ENCODE measurements around the gene BAG5. TPM values are rescaled to one million over a fixed set of nuclear protein-coding genes. Genes with fewer than 3 reads are reported as not detected.

Gene BAG5
- total and polyA plus RNA-seq, 2 experiments from 2014 or later: 25.8 to 28.6 TPM

DNA sequence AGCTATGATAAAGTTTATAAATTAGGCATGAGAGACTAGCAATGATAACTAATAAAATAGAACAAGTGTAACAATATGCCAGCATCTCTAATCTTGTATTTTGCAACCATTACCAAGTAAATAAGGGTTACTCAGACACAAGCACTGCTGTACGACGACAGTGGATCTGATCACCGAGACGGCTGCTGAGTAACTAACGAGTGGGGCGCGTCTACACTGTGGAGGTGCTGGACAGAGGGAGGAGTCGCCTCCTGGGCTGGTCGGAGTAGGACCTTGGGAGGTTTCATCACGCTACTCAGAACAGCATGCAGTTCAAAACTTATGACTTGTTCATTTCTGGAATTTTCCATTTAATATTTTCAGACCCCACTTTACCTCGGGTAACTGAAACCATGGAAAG is 18.7 kb upstream of the BAG5 start:
- Histone ChIP-seq H3K9me2 (ENCODE audit: insufficient read depth) (no peaks in the 10 kb centered on the region), H3K4me1 (ENCODE audit: insufficient read depth) (peaks cover 10% of the 10 kb centered on the region), H4K20me1 (ENCODE audit: insufficient read depth) (no peaks in the 10 kb centered on the region), H3K79me2 (ENCODE audit: insufficient read depth) (peaks cover 76% of the 10 kb centered on the region), H2AFZ (no peak overlapping the region), H3K36me3 (ENCODE audit: low read depth) (no peaks in the 10 kb centered on the region; the same call in 1 of the 2 replicates), H3K27me3 (replicated peaks; ENCODE audit: insufficient read depth) (no peaks in the 10 kb centered on the region), H3F3A (ENCODE audit: insufficient read depth) (no peaks in the 10 kb centered on the region; the same call in 1 of the 2 replicates), H3K27ac (no peak overlapping the region), H3K4me2 (ENCODE audit: unreplicated experiment) (no peak overlapping the region), H3K9me3 (ENCODE audit: low read depth) (no peaks in the 10 kb centered on the region), H3K9ac (no peak overlapping the region), H3K4me3 (no peak overlapping the region)
- whole genome bisulfite sequencing, 2 experiments (ENCODE audit: low coverage in 1 of 2, low lambda C conversion rate in 2 of 2, missing lambda C conversion rate in 2 of 2): 92% methylated on average over 11 of the region's 11 CpGs
- DNase-seq: no peak
- in situ Hi-C loops (cut with MboI): no loop called here
- no peak for TF ChIP-seq EZH2 (IDR thresholded peaks at IDR 0.05; ENCODE audit: insufficient read depth, poor library complexity, severe bottlenecking)
- TF ChIP-seq EZH2phosphoT487 (IDR thresholded peaks at IDR 0.05; ENCODE audit: insufficient read depth, low read depth): no peak

DNA sequence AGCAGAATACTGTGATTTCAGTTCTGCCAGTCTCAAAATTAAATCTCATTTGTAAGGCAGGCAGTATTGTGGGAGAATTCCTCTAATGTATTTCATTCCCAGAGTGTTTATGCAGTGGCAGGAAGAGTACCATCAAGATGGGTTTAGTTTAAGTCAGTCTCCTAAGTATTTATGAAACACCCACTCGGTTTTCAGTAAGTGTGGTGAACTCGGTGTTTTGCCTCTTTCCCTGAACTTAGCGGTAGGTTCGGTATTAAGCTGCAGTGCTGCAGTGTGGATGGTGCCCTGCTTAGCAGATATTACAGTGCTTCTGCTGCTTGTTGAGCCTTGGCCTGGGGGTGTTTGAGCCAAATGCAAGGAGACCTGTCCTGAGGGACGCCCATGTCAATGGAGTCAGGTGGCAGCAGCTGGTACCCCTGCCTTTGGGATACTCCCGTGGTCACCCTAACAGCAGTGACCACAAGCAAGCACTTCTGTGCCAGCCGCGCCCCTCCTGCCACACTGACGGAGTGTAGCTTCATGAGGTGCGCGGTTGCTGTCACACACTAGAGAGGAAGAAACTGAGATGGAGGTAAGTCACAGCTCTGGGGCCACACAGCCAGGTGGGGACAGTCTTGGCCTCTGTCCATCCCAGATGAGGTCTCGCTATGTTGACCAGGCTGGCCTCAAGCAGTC is 16.1 kb upstream of the BAG5 start:
- H3F3A ChIP-seq (ENCODE audit: insufficient read depth): no peaks in the 10 kb centered on the region; the same call in 1 of the 2 replicates

DNA sequence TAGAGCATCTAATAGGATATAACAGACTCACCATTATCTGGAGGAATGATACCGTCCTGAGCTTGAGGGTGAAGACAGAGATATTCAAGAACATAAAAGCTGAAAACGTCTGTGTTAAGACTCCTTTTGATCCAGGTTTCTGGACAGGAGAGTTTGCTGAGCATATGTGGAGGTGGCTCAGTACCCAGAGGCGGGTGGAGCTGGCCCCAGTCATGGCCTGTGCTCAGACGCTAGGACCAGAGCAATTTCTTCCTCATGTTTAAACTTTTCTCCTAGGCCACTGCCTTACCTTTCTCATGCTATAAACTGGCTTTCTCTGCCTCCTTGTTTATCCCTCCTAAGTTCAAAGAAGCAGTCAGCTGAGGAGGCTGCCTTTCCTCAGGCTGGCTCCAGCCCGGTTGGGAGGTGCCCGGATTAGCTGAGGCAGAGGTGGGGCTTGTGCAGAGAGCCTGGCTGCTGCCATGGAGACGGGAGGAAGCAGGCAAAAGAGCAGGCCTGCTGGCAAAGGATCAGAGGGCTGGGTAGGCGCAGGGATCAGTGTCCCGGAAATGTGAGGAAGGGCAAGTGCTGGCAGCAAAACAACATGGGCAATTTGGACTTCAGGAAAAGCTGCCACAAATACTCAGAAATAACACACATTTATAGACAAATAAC is 14.0 kb upstream of the BAG5 start:
- Histone ChIP-seq H3K4me1 (ENCODE audit: insufficient read depth) (peaks cover 13% of the 10 kb centered on the region), H3K9me3 (ENCODE audit: low read depth) (no peaks in the 10 kb centered on the region), H3K27ac (peak overlapping the region; percentile 81), H3K9ac (peak overlapping the region; percentile 68), H3K36me3 (ENCODE audit: low read depth) (peaks cover 11% of the 10 kb centered on the region; the same call in 1 of the 2 replicates), H3F3A (ENCODE audit: insufficient read depth) (peaks cover 1% of the 10 kb centered on the region; the same call in 1 of the 2 replicates), H3K9me2 (ENCODE audit: insufficient read depth) (no peaks in the 10 kb centered on the region), H4K20me1 (ENCODE audit: insufficient read depth) (no peaks in the 10 kb centered on the region), H3K79me2 (ENCODE audit: insufficient read depth) (peaks cover 86% of the 10 kb centered on the region), H3K4me2 (ENCODE audit: unreplicated experiment) (peak overlapping the region; percentile 53), H2AFZ (0 out of 2 replicates have a peak overlapping the region, but pooled peaks have one; percentile 0), H3K4me3 (no peak overlapping the region), H3K27me3 (replicated peaks; ENCODE audit: insufficient read depth) (no peaks in the 10 kb centered on the region)
- in situ Hi-C loops (cut with MboI): loop anchor here (10.0 kb wide), 1 partner anchor 108 kb away; no protein-coding TSS in a partner anchor
- peak; percentile 97 for DNase-seq
- TF ChIP-seq EZH2 (IDR thresholded peaks at IDR 0.05; ENCODE audit: insufficient read depth, poor library complexity, severe bottlenecking): no peak
- TF ChIP-seq EZH2phosphoT487 (IDR thresholded peaks at IDR 0.05; ENCODE audit: insufficient read depth, low read depth): no peak
- WGBS, 2 experiments (ENCODE audit: low coverage in 1 of 2, low lambda C conversion rate in 2 of 2, missing lambda C conversion rate in 2 of 2): 8 to 9% methylated on average over 9 of the region's 9 CpGs

More for the DNA sequence above, 16.1 kb upstream of the BAG5 start:
- Histone ChIP-seq H3K9ac (no peak overlapping the region), H3K4me1 (ENCODE audit: insufficient read depth) (peaks cover 13% of the 10 kb centered on the region), H3K79me2 (ENCODE audit: insufficient read depth) (peaks cover 80% of the 10 kb centered on the region), H3K4me3 (no peak overlapping the region), H3K36me3 (ENCODE audit: low read depth) (peaks cover 3% of the 10 kb centered on the region; the same call in 1 of the 2 replicates), H3K27me3 (replicated peaks; ENCODE audit: insufficient read depth) (no peaks in the 10 kb centered on the region), H2AFZ (no peak overlapping the region), H4K20me1 (ENCODE audit: insufficient read depth) (no peaks in the 10 kb centered on the region), H3K9me3 (ENCODE audit: low read depth) (no peaks in the 10 kb centered on the region), H3K4me2 (ENCODE audit: unreplicated experiment) (no peak overlapping the region), H3K27ac (no peak overlapping the region), H3K9me2 (ENCODE audit: insufficient read depth) (no peaks in the 10 kb centered on the region)
- TF ChIP-seq EZH2 (IDR thresholded peaks at IDR 0.05; ENCODE audit: insufficient read depth, poor library complexity, severe bottlenecking) (no peak), EZH2phosphoT487 (IDR thresholded peaks at IDR 0.05; ENCODE audit: insufficient read depth, low read depth) (no peak)
- WGBS, 2 experiments (ENCODE audit: low coverage in 1 of 2, low lambda C conversion rate in 2 of 2, missing lambda C conversion rate in 2 of 2): 91 to 96% methylated on average over 12 of the region's 12 CpGs
- in situ Hi-C loops (cut with MboI): loop anchor here (10.0 kb wide), 1 partner anchor 106 kb away; no protein-coding TSS in a partner anchor
- no peak for DNase-seq

DNA sequence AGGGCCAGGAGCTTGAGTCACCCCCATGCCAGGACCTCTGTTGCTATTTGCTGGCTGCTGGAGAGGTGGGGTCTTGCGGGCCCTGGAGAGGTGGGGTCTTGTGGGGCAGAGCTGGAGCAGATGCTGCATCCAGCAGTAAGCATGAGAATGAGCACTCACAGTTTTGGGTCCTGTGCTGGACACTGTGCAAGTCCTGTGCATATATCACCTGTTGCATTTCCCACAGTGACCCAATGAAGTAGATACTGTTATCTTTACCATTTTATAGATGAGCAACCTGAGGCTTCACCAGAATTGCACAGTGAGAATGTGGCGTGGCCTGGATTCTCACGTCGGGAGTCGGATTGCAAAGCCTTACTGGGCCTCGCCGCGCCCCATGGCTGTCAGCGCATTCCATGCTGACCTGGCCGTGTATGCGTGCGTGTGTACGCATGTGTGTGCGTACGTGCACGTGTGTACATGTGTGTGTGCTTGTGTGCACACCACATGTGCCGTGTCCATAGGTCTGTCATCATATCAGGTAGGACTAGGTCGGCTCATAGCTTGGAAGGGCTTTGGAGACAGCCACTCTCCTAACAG is 12.3 kb upstream of the BAG5 start:
- in situ Hi-C loops (cut with MboI): loop anchor here (10.0 kb wide), 1 partner anchor 110 kb away; no protein-coding TSS in a partner anchor
- Histone ChIP-seq H3K4me2 (ENCODE audit: unreplicated experiment) (no peak overlapping the region), H3K9me2 (ENCODE audit: insufficient read depth) (no peaks in the 10 kb centered on the region), H2AFZ (no peak overlapping the region), H3K4me3 (no peak overlapping the region), H3K79me2 (ENCODE audit: insufficient read depth) (peaks cover 86% of the 10 kb centered on the region), H3K27ac (no peak overlapping the region), H4K20me1 (ENCODE audit: insufficient read depth) (no peaks in the 10 kb centered on the region), H3K9ac (no peak overlapping the region), H3K27me3 (replicated peaks; ENCODE audit: insufficient read depth) (no peaks in the 10 kb centered on the region), H3K36me3 (ENCODE audit: low read depth) (peaks cover 11% of the 10 kb centered on the region; the same call in 1 of the 2 replicates), H3F3A (ENCODE audit: insufficient read depth) (peaks cover 5% of the 10 kb centered on the region; the same call in 1 of the 2 replicates), H3K4me1 (ENCODE audit: insufficient read depth) (peaks cover 13% of the 10 kb centered on the region), H3K9me3 (ENCODE audit: low read depth) (no peaks in the 10 kb centered on the region)
- DNase-seq: no peak
- TF ChIP-seq EZH2 (IDR thresholded peaks at IDR 0.05; ENCODE audit: insufficient read depth, poor library complexity, severe bottlenecking) (no peak), EZH2phosphoT487 (IDR thresholded peaks at IDR 0.05; ENCODE audit: insufficient read depth, low read depth) (no peak)
- WGBS, 2 experiments (ENCODE audit: low coverage in 1 of 2, low lambda C conversion rate in 2 of 2, missing lambda C conversion rate in 2 of 2): 93% methylated on average over 18 of the region's 18 CpGs
